Neural crest cell (in vitro differentiated cells): ENCODE data around the gene CD248. TPM values are rescaled to one million over a fixed set of nuclear protein-coding genes. Genes with fewer than 3 reads are reported as not detected.

Experiments used
- DNase-seq: peaks from one replicate; pipeline ENCODE4 v3.0.0; 2021; ENCODE audit warnings: low read depth, mixed read lengths, low spot score
- H3K27ac Mint-ChIP-seq: one replicate; pipeline ENCODE4 v1.8.0; 2021; ENCODE audit warnings: mild to moderate bottlenecking, mixed read lengths; ENCODE audit not compliant: unreplicated experiment
- H3K27me3 Mint-ChIP-seq: 2 replicates; pipeline ENCODE4 v1.8.0; 2021; ENCODE audit warnings: low read depth, mild to moderate bottlenecking, mixed read lengths
- H3K36me3 Mint-ChIP-seq: 2 replicates; pipeline ENCODE4 v1.8.0; 2021; ENCODE audit warnings: low read depth, mild to moderate bottlenecking, mixed read lengths
- H3K4me1 Mint-ChIP-seq: 2 replicates; pipeline ENCODE4 v1.8.0; 2021; ENCODE audit warnings: mixed read lengths
- H3K4me3 Mint-ChIP-seq: one replicate; pipeline ENCODE4 v1.8.0; 2021; ENCODE audit warnings: mild to moderate bottlenecking, mixed read lengths
- H3K9me3 Mint-ChIP-seq: 2 replicates; pipeline ENCODE4 v1.8.0; 2021; ENCODE audit warnings: mixed read lengths
- total RNA-seq: library from RNA; stranded (reverse); gene quantifications from 2 replicates; pipeline ENCODE4 v1.2.1, GENCODE V29; 2021
- TF ChIP-seq, protein P1 (sequence below): fragments of 200-600 bp; sonication (generic); conservative IDR thresholded peaks from 2 replicates; pipeline ENCODE4 v1.5.0; 2021; ENCODE audit warnings: antibody characterized with exemption, mild to moderate bottlenecking

Gene CD248
- total RNA-seq, 1 donor from 2014 or later: 4.2 TPM

DNA sequence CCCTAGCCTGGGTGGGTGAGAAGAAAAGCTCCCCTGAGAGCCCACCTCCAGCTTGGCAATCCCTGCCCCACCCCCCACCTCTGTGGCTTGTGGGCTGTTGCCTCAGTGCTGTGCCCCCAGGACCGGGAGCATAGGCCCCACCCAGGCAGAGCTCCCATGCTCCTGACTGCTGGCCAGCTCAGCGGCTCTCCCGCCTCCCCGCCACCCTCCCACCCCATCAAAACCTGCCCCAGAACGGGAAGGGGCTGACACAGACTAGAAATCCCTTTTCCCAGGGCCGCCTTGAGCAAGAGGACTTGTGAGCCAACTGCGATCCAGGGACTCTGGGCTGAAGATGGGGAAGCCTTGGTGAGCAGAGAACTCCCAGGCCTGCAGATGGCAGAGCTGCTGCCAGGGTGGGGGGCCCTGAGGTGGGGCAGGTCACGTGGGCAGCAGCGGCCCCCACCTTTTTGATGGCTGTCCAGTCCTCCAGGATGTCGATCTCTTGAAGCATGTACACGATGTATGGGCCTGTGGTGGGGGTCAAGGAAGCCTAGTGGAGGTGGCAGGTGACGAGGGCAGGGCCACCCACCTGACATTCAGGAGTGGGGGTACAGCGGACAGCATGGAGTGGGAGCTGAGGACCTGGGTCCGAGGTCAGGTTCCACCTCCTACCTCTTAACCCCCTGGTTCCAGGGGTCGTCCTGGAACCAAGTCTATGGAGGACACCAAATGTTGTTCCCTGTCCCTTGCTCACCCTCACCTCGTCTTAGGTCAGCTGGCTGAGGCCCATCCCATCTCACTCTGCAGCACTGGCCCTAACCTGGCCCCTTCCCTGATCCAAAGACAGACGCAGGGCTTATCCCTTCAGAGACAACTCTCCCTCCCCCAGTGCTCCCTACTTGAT is 21.7 kb upstream of the CD248 start:
- no peaks in the 10 kb centered on the region for H3K27me3 Mint-ChIP-seq
- peaks cover 4% of the 10 kb centered on the region for H3K36me3 Mint-ChIP-seq
- H3K4me1 Mint-ChIP-seq: peaks cover 24% of the 10 kb centered on the region
- no peak for DNase-seq
- H3K9me3 Mint-ChIP-seq: no peaks in the 10 kb centered on the region
- peak overlapping the region; percentile 49 for H3K4me3 Mint-ChIP-seq
- no peak overlapping the region for H3K27ac Mint-ChIP-seq
- TF ChIP-seq, protein P1, sequence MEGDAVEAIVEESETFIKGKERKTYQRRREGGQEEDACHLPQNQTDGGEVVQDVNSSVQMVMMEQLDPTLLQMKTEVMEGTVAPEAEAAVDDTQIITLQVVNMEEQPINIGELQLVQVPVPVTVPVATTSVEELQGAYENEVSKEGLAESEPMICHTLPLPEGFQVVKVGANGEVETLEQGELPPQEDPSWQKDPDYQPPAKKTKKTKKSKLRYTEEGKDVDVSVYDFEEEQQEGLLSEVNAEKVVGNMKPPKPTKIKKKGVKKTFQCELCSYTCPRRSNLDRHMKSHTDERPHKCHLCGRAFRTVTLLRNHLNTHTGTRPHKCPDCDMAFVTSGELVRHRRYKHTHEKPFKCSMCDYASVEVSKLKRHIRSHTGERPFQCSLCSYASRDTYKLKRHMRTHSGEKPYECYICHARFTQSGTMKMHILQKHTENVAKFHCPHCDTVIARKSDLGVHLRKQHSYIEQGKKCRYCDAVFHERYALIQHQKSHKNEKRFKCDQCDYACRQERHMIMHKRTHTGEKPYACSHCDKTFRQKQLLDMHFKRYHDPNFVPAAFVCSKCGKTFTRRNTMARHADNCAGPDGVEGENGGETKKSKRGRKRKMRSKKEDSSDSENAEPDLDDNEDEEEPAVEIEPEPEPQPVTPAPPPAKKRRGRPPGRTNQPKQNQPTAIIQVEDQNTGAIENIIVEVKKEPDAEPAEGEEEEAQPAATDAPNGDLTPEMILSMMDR: no peak

DNA sequence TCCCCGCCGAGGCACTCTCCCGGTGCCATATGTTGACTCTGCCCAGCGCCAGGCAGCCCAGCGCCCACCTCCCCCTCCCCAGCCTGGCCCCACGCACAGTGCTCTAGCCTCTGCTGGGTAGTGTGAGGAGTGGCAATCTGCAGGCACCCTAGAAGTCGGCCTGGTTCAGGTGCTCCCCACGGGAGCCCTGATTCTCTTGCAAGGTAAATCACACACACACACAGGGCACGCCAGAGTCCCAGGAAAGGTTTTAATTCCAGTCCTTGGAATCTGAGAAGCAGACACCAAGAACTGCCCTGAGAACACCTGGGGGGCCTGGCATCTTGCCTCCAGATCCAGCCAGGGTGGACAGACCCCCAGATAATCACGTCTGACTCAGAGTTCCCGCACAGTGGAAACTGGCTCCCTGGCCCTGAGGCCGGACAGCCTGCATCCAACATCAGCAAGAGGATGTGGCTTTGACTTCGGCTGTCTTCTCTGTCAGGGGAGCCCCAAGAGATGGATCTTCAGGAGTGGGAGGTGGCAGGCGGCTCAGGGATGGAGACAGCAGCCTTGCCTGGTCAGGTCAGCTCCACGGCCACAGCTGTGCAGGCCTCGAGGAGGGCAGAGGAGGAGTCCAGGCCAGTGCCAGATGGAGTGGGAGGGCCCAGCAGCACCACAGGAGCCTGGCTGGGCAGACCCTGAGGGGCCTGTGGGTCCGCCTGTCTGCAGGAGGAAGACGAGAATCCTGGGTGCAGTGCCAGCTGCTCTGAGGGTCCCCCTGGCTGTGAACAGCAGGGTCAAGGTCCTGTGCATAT is 20.5 kb upstream of the CD248 start:
- Mint-ChIP-seq H3K9me3 (no peaks in the 10 kb centered on the region), H3K4me1 (peaks cover 20% of the 10 kb centered on the region), H3K27ac (peak overlapping the region; percentile 62), H3K4me3 (peak overlapping the region; percentile 93), H3K27me3 (no peaks in the 10 kb centered on the region), H3K36me3 (peaks cover 4% of the 10 kb centered on the region)
- TF ChIP-seq, protein P1: no peak
- DNase-seq: no peak

DNA sequence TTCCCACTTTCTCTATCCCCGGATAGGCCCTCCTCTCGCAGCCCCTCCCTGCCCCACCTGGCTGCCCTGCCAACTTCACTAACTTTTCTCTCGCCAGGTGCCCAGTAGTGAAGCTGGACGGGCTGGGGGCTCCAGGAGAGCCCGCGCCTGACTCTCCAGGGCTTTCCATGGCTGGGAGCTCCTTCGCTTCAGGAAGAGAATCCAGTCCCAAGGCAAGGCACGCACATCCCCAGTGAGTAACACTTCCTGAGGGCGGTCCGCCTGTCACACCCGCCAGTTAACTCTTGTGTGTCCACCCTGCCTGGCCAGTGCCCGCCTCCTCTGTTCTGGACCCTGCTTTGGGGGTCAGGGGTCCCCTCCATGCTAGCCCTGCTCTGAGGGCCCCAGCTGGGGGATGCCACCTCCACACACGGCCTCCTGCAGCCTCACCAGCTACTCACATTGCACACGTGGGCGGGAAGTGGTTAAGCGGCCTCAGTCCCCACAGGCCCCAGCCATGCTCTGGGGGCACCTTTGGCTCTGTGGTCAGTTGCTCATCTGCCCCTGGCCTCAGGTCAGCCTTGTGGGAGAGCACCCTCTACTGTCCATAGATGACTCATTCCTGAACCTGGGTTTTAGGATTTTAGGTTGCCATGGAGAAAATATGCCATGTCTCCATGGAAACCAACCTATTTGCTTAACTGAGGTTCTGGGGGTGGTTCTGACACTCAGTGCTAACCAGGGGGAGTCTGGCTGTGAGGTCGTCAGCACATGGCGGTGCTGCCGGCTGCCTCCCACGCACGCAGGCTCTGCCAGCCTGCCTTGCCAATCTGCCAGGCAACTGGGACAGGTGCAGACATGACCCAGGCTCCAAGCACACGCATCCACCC is 19.6 kb upstream of the CD248 start, which contains the start of gene RIN1:
RIN1 (minus strand) TSS at position 201 of the 869 bp plus-strand sequence; CDS start at position 169, 32 bp downstream.
- Mint-ChIP-seq H3K4me3 (peak within 1 kb of the TSS; percentile 93), H3K27ac (peak within 1 kb of the TSS; percentile 62), H3K9me3 (no peaks in the 10 kb centered on the region), H3K27me3 (no peaks in the 10 kb centered on the region), H3K4me1 (peaks cover 20% of the 10 kb centered on the region), H3K36me3 (peaks cover under 1% of the 10 kb centered on the region)
- no peak for DNase-seq
- TF ChIP-seq, protein P1: peak; percentile 55

- peak overlapping the region; percentile 35 for H3K27ac Mint-ChIP-seq
- H3K27me3 Mint-ChIP-seq: no peaks in the 10 kb centered on the region
- TF ChIP-seq, protein P1: no peak
- peak overlapping the region; percentile 93 for H3K4me3 Mint-ChIP-seq
- H3K4me1 Mint-ChIP-seq: peaks cover 20% of the 10 kb centered on the region
- no peak for DNase-seq
- no peaks in the 10 kb centered on the region for H3K9me3 Mint-ChIP-seq
- no peaks in the 10 kb centered on the region for H3K36me3 Mint-ChIP-seq
Measured at GRCh38 chr11:66335531-66336233, 18.8 kb upstream of the CD248 start.
